Measurements from ENCODE around the gene LYPD4.
"Not testable (repeated sequence)": the region's sequence is repeated elsewhere in the genome, so short reads cannot be mapped to it uniquely, and the experiment has no call there.

LYPD4 gene

GRCh38 chr19:41844601-41845000 lies at the start of gene LYPD4:
Gene LYPD4 (minus strand): TSS chr19:41844683. CDS start chr19:41839285, 5,398 bp downstream.
- no peak for DNase-seq (ENCODE audit: low read depth in 2 of 2)

- no peak for DNase-seq (ENCODE audit: low read depth in 2 of 2)
Measured at GRCh38 chr19:41893899-41894298, 49.4 kb upstream of the LYPD4 start.

GRCh38 chr19:41892173-41892902 lies 47.9 kb upstream of the LYPD4 start:
- no peak for DNase-seq (ENCODE audit: low read depth in 2 of 2)

- DNase-seq (ENCODE audit: low read depth in 2 of 2): no peak
Measured at GRCh38 chr19:41890936-41891335, 46.5 kb upstream of the LYPD4 start.

GRCh38 chr19:41889896-41890295 lies 45.4 kb upstream of the LYPD4 start:
- no peak for DNase-seq (ENCODE audit: low read depth in 2 of 2)

- DNase-seq (ENCODE audit: low read depth in 2 of 2): no peak
Measured at GRCh38 chr19:41888926-41889325, 44.4 kb upstream of the LYPD4 start.

- peak; percentile 85 to 87 for DNase-seq (ENCODE audit: low read depth in 2 of 2)
Measured at GRCh38 chr19:41887711-41888382, 43.4 kb upstream of the LYPD4 start.

- peak in 1 of 2 donors; percentile 49 for DNase-seq (ENCODE audit: low read depth in 2 of 2)
Measured at GRCh38 chr19:41886761-41887710, 42.6 kb upstream of the LYPD4 start.

GRCh38 chr19:41883821-41884733 lies 39.6 kb upstream of the LYPD4 start:
- peak; percentile 79 to 83 for DNase-seq (ENCODE audit: low read depth in 2 of 2)

GRCh38 chr19:41883463-41883820 lies 39.0 kb upstream of the LYPD4 start:
- DNase-seq (ENCODE audit: low read depth in 2 of 2): no peak

GRCh38 chr19:41882568-41883462 lies 38.3 kb upstream of the LYPD4 start, which contains the start of gene ARHGEF1:
Gene ARHGEF1 (plus strand): TSS chr19:41883184. CDS start chr19:41888083, 4,899 bp downstream.
- peak in 1 of 2 donors; percentile 35 for DNase-seq (ENCODE audit: low read depth in 2 of 2)

GRCh38 chr19:41880329-41880708 lies 35.8 kb upstream of the LYPD4 start:
- no peak for DNase-seq (ENCODE audit: low read depth in 2 of 2)

- no peak for DNase-seq (ENCODE audit: low read depth in 2 of 2)
Measured at GRCh38 chr19:41879670-41880328, 35.3 kb upstream of the LYPD4 start.

GRCh38 chr19:41879080-41879479 lies 34.6 kb upstream of the LYPD4 start:
- DNase-seq (ENCODE audit: low read depth in 2 of 2): no peak

GRCh38 chr19:41877916-41878905 lies 33.7 kb upstream of the LYPD4 start:
- no peak for DNase-seq (ENCODE audit: low read depth in 2 of 2)

GRCh38 chr19:41876847-41877832 lies 32.7 kb upstream of the LYPD4 start, which contains the start of gene CD79A:
Gene CD79A (plus strand): TSS chr19:41877279. CDS start chr19:41877305, 26 bp downstream.
- DNase-seq (ENCODE audit: low read depth in 2 of 2): no peak

- not testable (repeated sequence) for DNase-seq (ENCODE audit: low read depth in 2 of 2)
Measured at GRCh38 chr19:41875973-41876372, 31.5 kb upstream of the LYPD4 start.
